ENCODE measurements around the gene AK4. TPM values are rescaled to one million over a fixed set of nuclear protein-coding genes. Genes with fewer than 3 reads are reported as not detected.
"Not testable (repeated sequence)": the region's sequence is repeated elsewhere in the genome, so short reads cannot be mapped to it uniquely, and the experiment has no call there.

The AK4 gene
- total and polyA plus RNA-seq, 4 donors, result 52.3 to 106 (median 59.3) TPM

GRCh38 chr1:65156910-65157545 lies 9.0 kb downstream of the AK4 start:
- Histone ChIP-seq H3K36me3 (ENCODE audit: control insufficient read depth in 4 of 4, insufficient read depth in 3 of 4, low read depth in 1 of 4, low read length in 3 of 4) (no peaks in the 10 kb centered on the region), H3K9ac (ENCODE audit: low read depth in 1 of 2, low read length in 2 of 2) (no peak overlapping the region), H3K4me3 (ENCODE audit: low read depth in 1 of 3, low read length in 3 of 3) (no peak overlapping the region), H3K27me3 (ENCODE audit: control insufficient read depth in 4 of 4, insufficient read depth in 4 of 4, low read length in 3 of 4) (no peaks in the 10 kb centered on the region), H3K27ac (ENCODE audit: low read depth in 1 of 2, low read length in 2 of 2) (no peak overlapping the region), H3K4me1 (ENCODE audit: control insufficient read depth in 4 of 4, insufficient read depth in 4 of 4, low read length in 3 of 4) (peaks cover 13 to 45% (median 33%) of the 10 kb centered on the region in 4 donors), H3K9me3 (ENCODE audit: control insufficient read depth in 4 of 4, low read length in 3 of 4) (no peaks in the 10 kb centered on the region)
- DNase-seq (ENCODE audit: low spot score), result no peak
- WGBS, result 65% methylated on average over 2 of the region's 2 CpGs
- no peak for TF ChIP-seq RAD21 (IDR thresholded peaks at IDR 0.05)
- TF ChIP-seq, protein P1, sequence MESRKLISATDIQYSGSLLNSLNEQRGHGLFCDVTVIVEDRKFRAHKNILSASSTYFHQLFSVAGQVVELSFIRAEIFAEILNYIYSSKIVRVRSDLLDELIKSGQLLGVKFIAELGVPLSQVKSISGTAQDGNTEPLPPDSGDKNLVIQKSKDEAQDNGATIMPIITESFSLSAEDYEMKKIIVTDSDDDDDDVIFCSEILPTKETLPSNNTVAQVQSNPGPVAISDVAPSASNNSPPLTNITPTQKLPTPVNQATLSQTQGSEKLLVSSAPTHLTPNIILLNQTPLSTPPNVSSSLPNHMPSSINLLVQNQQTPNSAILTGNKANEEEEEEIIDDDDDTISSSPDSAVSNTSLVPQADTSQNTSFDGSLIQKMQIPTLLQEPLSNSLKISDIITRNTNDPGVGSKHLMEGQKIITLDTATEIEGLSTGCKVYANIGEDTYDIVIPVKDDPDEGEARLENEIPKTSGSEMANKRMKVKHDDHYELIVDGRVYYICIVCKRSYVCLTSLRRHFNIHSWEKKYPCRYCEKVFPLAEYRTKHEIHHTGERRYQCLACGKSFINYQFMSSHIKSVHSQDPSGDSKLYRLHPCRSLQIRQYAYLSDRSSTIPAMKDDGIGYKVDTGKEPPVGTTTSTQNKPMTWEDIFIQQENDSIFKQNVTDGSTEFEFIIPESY (IDR thresholded peaks at IDR 0.05), result no peak
- no peak for TF ChIP-seq TAF1 (conservative IDR thresholded peaks at IDR 0.05)
- TF ChIP-seq EGR1 (IDR thresholded peaks at IDR 0.05; ENCODE audit: low read depth in 2 of 2), result no peak
- no peak for TF ChIP-seq RXRA (IDR thresholded peaks at IDR 0.05)
- TF ChIP-seq SP1 (IDR thresholded peaks at IDR 0.05), result no peak
- TF ChIP-seq YY1 (IDR thresholded peaks at IDR 0.05), result no peak
- no peak for TF ChIP-seq HNF4G (IDR thresholded peaks at IDR 0.05)
- TF ChIP-seq JUND (IDR thresholded peaks at IDR 0.05), result no peak
- TF ChIP-seq, protein P2, sequence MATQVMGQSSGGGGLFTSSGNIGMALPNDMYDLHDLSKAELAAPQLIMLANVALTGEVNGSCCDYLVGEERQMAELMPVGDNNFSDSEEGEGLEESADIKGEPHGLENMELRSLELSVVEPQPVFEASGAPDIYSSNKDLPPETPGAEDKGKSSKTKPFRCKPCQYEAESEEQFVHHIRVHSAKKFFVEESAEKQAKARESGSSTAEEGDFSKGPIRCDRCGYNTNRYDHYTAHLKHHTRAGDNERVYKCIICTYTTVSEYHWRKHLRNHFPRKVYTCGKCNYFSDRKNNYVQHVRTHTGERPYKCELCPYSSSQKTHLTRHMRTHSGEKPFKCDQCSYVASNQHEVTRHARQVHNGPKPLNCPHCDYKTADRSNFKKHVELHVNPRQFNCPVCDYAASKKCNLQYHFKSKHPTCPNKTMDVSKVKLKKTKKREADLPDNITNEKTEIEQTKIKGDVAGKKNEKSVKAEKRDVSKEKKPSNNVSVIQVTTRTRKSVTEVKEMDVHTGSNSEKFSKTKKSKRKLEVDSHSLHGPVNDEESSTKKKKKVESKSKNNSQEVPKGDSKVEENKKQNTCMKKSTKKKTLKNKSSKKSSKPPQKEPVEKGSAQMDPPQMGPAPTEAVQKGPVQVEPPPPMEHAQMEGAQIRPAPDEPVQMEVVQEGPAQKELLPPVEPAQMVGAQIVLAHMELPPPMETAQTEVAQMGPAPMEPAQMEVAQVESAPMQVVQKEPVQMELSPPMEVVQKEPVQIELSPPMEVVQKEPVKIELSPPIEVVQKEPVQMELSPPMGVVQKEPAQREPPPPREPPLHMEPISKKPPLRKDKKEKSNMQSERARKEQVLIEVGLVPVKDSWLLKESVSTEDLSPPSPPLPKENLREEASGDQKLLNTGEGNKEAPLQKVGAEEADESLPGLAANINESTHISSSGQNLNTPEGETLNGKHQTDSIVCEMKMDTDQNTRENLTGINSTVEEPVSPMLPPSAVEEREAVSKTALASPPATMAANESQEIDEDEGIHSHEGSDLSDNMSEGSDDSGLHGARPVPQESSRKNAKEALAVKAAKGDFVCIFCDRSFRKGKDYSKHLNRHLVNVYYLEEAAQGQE (IDR thresholded peaks at IDR 0.05), result no peak
- no peak for TF ChIP-seq GABPA (IDR thresholded peaks at IDR 0.05 in 1 of 2, conservative IDR thresholded peaks at IDR 0.05 in 1 of 2)
- TF ChIP-seq HNF4A (conservative IDR thresholded peaks at IDR 0.05), result no peak
- TF ChIP-seq, protein P3, sequence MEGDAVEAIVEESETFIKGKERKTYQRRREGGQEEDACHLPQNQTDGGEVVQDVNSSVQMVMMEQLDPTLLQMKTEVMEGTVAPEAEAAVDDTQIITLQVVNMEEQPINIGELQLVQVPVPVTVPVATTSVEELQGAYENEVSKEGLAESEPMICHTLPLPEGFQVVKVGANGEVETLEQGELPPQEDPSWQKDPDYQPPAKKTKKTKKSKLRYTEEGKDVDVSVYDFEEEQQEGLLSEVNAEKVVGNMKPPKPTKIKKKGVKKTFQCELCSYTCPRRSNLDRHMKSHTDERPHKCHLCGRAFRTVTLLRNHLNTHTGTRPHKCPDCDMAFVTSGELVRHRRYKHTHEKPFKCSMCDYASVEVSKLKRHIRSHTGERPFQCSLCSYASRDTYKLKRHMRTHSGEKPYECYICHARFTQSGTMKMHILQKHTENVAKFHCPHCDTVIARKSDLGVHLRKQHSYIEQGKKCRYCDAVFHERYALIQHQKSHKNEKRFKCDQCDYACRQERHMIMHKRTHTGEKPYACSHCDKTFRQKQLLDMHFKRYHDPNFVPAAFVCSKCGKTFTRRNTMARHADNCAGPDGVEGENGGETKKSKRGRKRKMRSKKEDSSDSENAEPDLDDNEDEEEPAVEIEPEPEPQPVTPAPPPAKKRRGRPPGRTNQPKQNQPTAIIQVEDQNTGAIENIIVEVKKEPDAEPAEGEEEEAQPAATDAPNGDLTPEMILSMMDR (IDR thresholded peaks at IDR 0.05; ENCODE audit: low read depth, low read length, missing input control), result no peak
- no peak for TF ChIP-seq ATF3 (IDR thresholded peaks at IDR 0.05)
- TF ChIP-seq NR2F2 (IDR thresholded peaks at IDR 0.05), result no peak

- WGBS, result 88% methylated on average over 4 of the region's 4 CpGs
- no peak overlapping the region for H3K4me3 ChIP-seq (ENCODE audit: low read depth in 1 of 3, low read length in 3 of 3)
- no peak overlapping the region for H3K27ac ChIP-seq (ENCODE audit: low read depth in 1 of 2, low read length in 2 of 2)
- H3K9ac ChIP-seq (ENCODE audit: low read depth in 1 of 2, low read length in 2 of 2), result no peak overlapping the region
- peaks cover 15 to 47% (median 34%) of the 10 kb centered on the region in 4 donors for H3K4me1 ChIP-seq (ENCODE audit: control insufficient read depth in 4 of 4, insufficient read depth in 4 of 4, low read length in 3 of 4)
- H3K27me3 ChIP-seq (ENCODE audit: control insufficient read depth in 4 of 4, insufficient read depth in 4 of 4, low read length in 3 of 4), result no peaks in the 10 kb centered on the region
- H3K9me3 ChIP-seq (ENCODE audit: control insufficient read depth in 4 of 4, low read length in 3 of 4), result no peaks in the 10 kb centered on the region
- H3K36me3 ChIP-seq (ENCODE audit: control insufficient read depth in 4 of 4, insufficient read depth in 3 of 4, low read depth in 1 of 4, low read length in 3 of 4), result no peaks in the 10 kb centered on the region
- no peak for DNase-seq (ENCODE audit: low spot score)
- no peak for TF ChIP-seq ATF3 (IDR thresholded peaks at IDR 0.05)
- TF ChIP-seq, protein P2 (IDR thresholded peaks at IDR 0.05), result no peak
- no peak for TF ChIP-seq GABPA (IDR thresholded peaks at IDR 0.05 in 1 of 2, conservative IDR thresholded peaks at IDR 0.05 in 1 of 2)
- TF ChIP-seq FOXA2 (IDR thresholded peaks at IDR 0.05), result no peak
Measured at GRCh38 chr1:65157546-65157941, 9.5 kb downstream of the AK4 start.

DNA sequence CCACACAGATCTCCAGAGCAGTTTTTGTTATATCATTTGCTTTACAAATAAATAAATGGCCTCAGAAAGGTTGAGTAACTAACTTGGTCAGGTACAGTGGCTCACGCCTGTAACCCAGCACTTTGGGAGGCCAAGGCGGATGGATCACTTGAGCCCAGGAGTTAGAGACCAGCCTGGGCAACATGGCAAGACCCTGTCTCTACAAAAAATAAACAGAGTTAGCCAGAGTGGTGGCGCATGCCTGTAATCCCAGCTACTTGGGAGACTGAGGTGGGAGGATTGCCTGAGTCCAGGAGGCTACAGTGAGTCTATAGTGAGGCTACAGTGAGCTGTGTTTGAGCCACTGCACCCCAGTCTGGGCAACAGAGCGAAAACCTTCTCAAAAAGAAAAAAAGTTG lies 11.3 kb downstream of the AK4 start:
- not testable (repeated sequence) for DNase-seq (ENCODE audit: low spot score); H3K27me3 ChIP-seq (ENCODE audit: control insufficient read depth in 4 of 4, insufficient read depth in 4 of 4, low read length in 3 of 4); H3K36me3 ChIP-seq (ENCODE audit: control insufficient read depth in 4 of 4, insufficient read depth in 3 of 4, low read depth in 1 of 4, low read length in 3 of 4); H3K9ac ChIP-seq (ENCODE audit: low read depth in 1 of 2, low read length in 2 of 2); H3K9me3 ChIP-seq (ENCODE audit: control insufficient read depth in 4 of 4, low read length in 3 of 4); H3K4me3 ChIP-seq (ENCODE audit: low read depth in 1 of 3, low read length in 3 of 3)
- 71% methylated on average over 4 of the region's 4 CpGs for WGBS
- H3K4me1 ChIP-seq (ENCODE audit: control insufficient read depth in 4 of 4, insufficient read depth in 4 of 4, low read length in 3 of 4), result peaks cover 25 to 59% (median 38%) of the 10 kb centered on the region in 4 donors
- H3K27ac ChIP-seq (ENCODE audit: low read depth in 1 of 2, low read length in 2 of 2), result peak overlapping the region; percentile 64 to 69
